ENCODE results near the gene STMND1. TPM values are rescaled to one million over a fixed set of nuclear protein-coding genes. Genes with fewer than 3 reads are reported as not detected.

The STMND1 gene
- polyA plus RNA-seq, 1 donor from 2014 or later: 0.59 TPM

- TF ChIP-seq EZH2 (IDR thresholded peaks at IDR 0.05; ENCODE audit: borderline replicate concordance, insufficient read depth, low read length, poor library complexity, severe bottlenecking): no peak
- no peak for TF ChIP-seq SMC3 (conservative IDR thresholded peaks at IDR 0.05; ENCODE audit: poor library complexity)
- no peak for TF ChIP-seq MXI1 (conservative IDR thresholded peaks at IDR 0.05; ENCODE audit: poor library complexity, severe bottlenecking)
- TF ChIP-seq REST (IDR thresholded peaks at IDR 0.05; ENCODE audit: borderline replicate concordance): no peak
- no peak for TF ChIP-seq EP300 (conservative IDR thresholded peaks at IDR 0.05; ENCODE audit: poor library complexity, severe bottlenecking)
- TF ChIP-seq RAD21 (conservative IDR thresholded peaks at IDR 0.05): no peak
- TF ChIP-seq POLR2AphosphoS5 (IDR thresholded peaks at IDR 0.05): no peak
- TF ChIP-seq TAF1 (IDR thresholded peaks at IDR 0.05; ENCODE audit: low read depth): no peak
- H3K4me3 ChIP-seq (ENCODE audit: low read length): no peak overlapping the region
- no peak overlapping the region for H2AFZ ChIP-seq (ENCODE audit: low read depth, low read length)
- no peak overlapping the region for H3K27ac ChIP-seq (ENCODE audit: low read length)
- no peak overlapping the region for H3K4me2 ChIP-seq (ENCODE audit: low read length)
- H3K79me2 ChIP-seq (replicated peaks; ENCODE audit: insufficient read depth, low read length): no peaks in the 10 kb centered on the region
- no peaks in the 10 kb centered on the region for H3K36me3 ChIP-seq (ENCODE audit: insufficient read depth, low read length)
- H3K9me2 ChIP-seq (ENCODE audit: insufficient read depth, low read length): no peaks in the 10 kb centered on the region
- H3K27me3 ChIP-seq (ENCODE audit: insufficient read depth, low read depth, low read length): no peaks in the 10 kb centered on the region
- H3K9me3 ChIP-seq (ENCODE audit: low read length): no peaks in the 10 kb centered on the region
- no peak overlapping the region for H3K9ac ChIP-seq (ENCODE audit: low read length)
- no peaks in the 10 kb centered on the region for H4K20me1 ChIP-seq (ENCODE audit: insufficient read depth)
- no peaks in the 10 kb centered on the region for H3F3A ChIP-seq (ENCODE audit: insufficient read depth, low read length, poor library complexity, severe bottlenecking)
Observed at GRCh38 chr6:17059022-17059421, 42.8 kb upstream of the STMND1 start.

GRCh38 chr6:17059850-17060249, 42.0 kb upstream of the STMND1 start:
- Histone ChIP-seq H3K9ac (ENCODE audit: low read length) (no peak overlapping the region), H4K20me1 (ENCODE audit: insufficient read depth) (no peaks in the 10 kb centered on the region), H2AFZ (ENCODE audit: low read depth, low read length) (no peak overlapping the region), H3K9me3 (ENCODE audit: low read length) (no peaks in the 10 kb centered on the region), H3K27ac (ENCODE audit: low read length) (no peak overlapping the region), H3K36me3 (ENCODE audit: insufficient read depth, low read length) (no peaks in the 10 kb centered on the region), H3K27me3 (ENCODE audit: insufficient read depth, low read depth, low read length) (no peaks in the 10 kb centered on the region), H3K9me2 (ENCODE audit: insufficient read depth, low read length) (no peaks in the 10 kb centered on the region), H3K4me2 (ENCODE audit: low read length) (no peak overlapping the region), H3K4me3 (ENCODE audit: low read length) (no peak overlapping the region), H3F3A (ENCODE audit: insufficient read depth, low read length, poor library complexity, severe bottlenecking) (no peaks in the 10 kb centered on the region), H3K79me2 (replicated peaks; ENCODE audit: insufficient read depth, low read length) (no peaks in the 10 kb centered on the region)
- TF ChIP-seq CTCF (IDR thresholded peaks at IDR 0.05; ENCODE audit: poor library complexity, severe bottlenecking): no peak
- no peak for TF ChIP-seq EP300 (conservative IDR thresholded peaks at IDR 0.05; ENCODE audit: poor library complexity, severe bottlenecking)
- TF ChIP-seq TAF1 (IDR thresholded peaks at IDR 0.05; ENCODE audit: low read depth): no peak
- TF ChIP-seq EZH2 (IDR thresholded peaks at IDR 0.05; ENCODE audit: borderline replicate concordance, insufficient read depth, low read length, poor library complexity, severe bottlenecking): no peak
- TF ChIP-seq SMC3 (conservative IDR thresholded peaks at IDR 0.05; ENCODE audit: poor library complexity): no peak
- no peak for TF ChIP-seq REST (IDR thresholded peaks at IDR 0.05; ENCODE audit: borderline replicate concordance)
- TF ChIP-seq RAD21 (conservative IDR thresholded peaks at IDR 0.05): no peak
- TF ChIP-seq POLR2AphosphoS5 (IDR thresholded peaks at IDR 0.05): no peak

Measured in neural cell (in vitro differentiated cells).